ENCODE data around the gene TSPAN32.
"Not testable (repeated sequence)": the region's sequence is repeated elsewhere in the genome, so short reads cannot be mapped to it uniquely, and the experiment has no call there.

Gene TSPAN32

GRCh38 chr11:2272228-2272945 is 29.4 kb upstream of the TSPAN32 start:
- DNase-seq (ENCODE audit: low spot score in 2 of 2) = peak in 1 of 2 donors; percentile 46
- H3K4me1 Mint-ChIP-seq = peaks cover 17% of the 10 kb centered on the region
- no peak overlapping the region for H3K27ac Mint-ChIP-seq
- no peaks in the 10 kb centered on the region for H3K9me3 Mint-ChIP-seq
- no peak for ATAC-seq
- peak overlapping the region; percentile 18 for H3K4me3 Mint-ChIP-seq
- peaks cover 6% of the 10 kb centered on the region for H3K36me3 Mint-ChIP-seq

GRCh38 chr11:2272946-2273280 is 28.9 kb upstream of the TSPAN32 start:
- Mint-ChIP-seq H3K9me3 (no peaks in the 10 kb centered on the region), H3K36me3 (peaks cover 4% of the 10 kb centered on the region), H3K27ac (no peak overlapping the region), H3K4me3 (peak overlapping the region; percentile 18), H3K4me1 (peaks cover 14% of the 10 kb centered on the region)
- DNase-seq (ENCODE audit: low spot score in 2 of 2) (peak in 1 of 2 donors; percentile 37), ATAC-seq (no peak)

DNA sequence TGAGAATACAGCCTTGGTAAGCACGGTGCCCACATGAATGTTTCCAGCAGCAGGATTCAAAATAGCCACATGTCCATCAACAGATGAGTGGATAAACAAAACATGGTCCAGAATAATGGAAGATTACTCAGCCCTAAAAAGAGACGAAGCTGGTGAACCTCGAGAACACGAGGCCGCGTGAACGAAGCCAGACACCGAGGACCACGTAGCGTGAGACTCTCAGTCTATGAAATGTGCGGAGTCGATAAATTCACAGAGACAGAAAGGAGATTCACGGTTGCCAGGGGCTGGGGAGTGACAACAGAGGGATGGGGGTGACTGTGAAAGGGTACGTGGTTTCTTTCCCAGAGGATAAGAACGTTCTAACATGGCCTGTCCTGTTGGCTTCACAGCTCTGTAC is 28.5 kb upstream of the TSPAN32 start:
- ATAC-seq (no peak), DNase-seq (ENCODE audit: low spot score in 2 of 2) (no peak)
- peaks cover 10% of the 10 kb centered on the region for H3K4me1 Mint-ChIP-seq
- no peak overlapping the region for H3K4me3 Mint-ChIP-seq
- no peaks in the 10 kb centered on the region for H3K9me3 Mint-ChIP-seq
- no peaks in the 10 kb centered on the region for H3K36me3 Mint-ChIP-seq
- H3K27ac Mint-ChIP-seq = no peak overlapping the region

DNA sequence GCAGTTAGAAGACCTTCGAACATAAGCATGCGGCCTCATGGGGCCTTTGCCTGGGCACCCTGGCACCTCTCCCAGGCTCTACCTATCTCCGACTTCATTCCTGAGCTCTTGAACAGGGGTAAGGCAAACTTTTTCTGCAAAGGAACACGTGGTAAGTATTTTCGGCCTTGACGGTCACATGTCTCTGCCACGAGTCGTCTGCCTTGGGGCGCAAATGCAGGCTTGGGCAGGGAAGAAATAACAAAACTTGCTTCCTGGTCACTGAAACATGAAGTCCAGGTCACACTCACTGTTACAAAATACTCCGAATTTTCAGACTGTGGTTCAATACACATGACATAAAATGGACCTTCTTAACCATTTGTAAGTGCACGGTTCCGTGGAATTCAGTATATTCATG is 28.0 kb upstream of the TSPAN32 start:
- no peak overlapping the region for H3K27ac Mint-ChIP-seq

GRCh38 chr11:2275334-2276279 is 26.2 kb upstream of the TSPAN32 start:
- Mint-ChIP-seq H3K27ac (no peak overlapping the region), H3K4me3 (no peak overlapping the region), H3K9me3 (no peaks in the 10 kb centered on the region), H3K36me3 (no peaks in the 10 kb centered on the region), H3K4me1 (peaks cover 6% of the 10 kb centered on the region)
- DNase-seq (ENCODE audit: low spot score in 2 of 2) = peak in 1 of 2 donors; percentile 39
- no peak for ATAC-seq

More for the DNA sequence above, 28.0 kb upstream of the TSPAN32 start:
- H3K36me3 Mint-ChIP-seq = no peaks in the 10 kb centered on the region
- DNase-seq (ENCODE audit: low spot score in 2 of 2) (peak in 1 of 2 donors; percentile 20), ATAC-seq (no peak)
- peaks cover 6% of the 10 kb centered on the region for H3K4me1 Mint-ChIP-seq
- H3K4me3 Mint-ChIP-seq = no peak overlapping the region
- H3K9me3 Mint-ChIP-seq = no peaks in the 10 kb centered on the region

DNA sequence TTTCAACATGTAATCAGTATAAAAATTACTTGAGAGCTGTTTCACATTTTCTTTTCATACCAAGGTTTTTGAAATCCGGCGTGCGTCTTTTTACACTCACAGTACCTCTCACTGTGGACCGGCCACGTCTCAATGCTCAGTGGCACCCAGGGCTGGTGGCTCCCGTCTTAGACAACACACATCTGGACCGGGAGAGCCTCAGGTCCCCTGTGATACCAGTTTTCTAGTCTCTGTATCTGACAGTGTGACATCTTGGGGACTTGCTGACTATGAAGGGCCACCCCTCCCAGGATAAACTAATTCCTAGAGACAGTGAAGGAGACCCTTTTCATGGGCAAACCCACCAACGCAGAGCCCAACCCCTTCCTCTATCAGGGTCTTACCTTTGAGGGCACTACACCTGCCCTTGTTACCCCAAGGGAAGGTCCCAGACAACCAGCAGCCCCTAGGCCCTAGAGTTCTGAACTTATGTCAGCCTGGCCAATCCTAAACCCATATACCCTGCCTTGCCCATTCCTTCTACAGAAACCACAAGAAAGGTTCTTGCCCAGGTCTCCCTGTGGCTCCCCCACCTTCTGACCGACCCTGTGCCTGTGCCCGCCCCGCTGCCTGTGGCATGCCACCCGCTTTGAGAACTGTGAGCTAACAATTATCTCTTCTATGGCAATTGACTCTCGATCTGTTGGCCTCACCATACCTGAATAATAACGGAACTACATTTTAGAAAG is 25.4 kb upstream of the TSPAN32 start:
- Mint-ChIP-seq H3K27ac (no peak overlapping the region), H3K4me1 (peaks cover 4% of the 10 kb centered on the region), H3K36me3 (no peaks in the 10 kb centered on the region), H3K9me3 (no peaks in the 10 kb centered on the region), H3K4me3 (no peak overlapping the region)
- DNase-seq (ENCODE audit: low spot score in 2 of 2) = peak in 1 of 2 donors; percentile 43
- no peak for ATAC-seq

DNA sequence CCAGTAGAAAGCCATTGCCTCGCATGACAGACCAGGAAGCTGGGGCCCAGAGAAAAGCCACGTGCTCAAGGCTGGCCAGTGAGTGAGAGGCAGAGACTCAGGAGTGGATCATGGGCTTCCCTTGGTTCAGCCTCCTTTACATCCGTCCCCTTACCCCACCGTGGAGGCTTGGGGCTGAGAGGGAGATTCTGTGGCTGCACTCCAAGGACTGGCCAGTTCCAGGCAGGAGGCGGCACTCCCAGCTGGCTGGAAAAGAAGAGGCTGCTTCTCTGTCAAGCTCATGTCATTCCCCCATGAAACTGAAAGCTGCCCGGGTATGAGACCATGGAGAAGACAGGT is 24.8 kb upstream of the TSPAN32 start:
- ATAC-seq (no peak), DNase-seq (ENCODE audit: low spot score in 2 of 2) (peak in 1 of 2 donors; percentile 34)
- Mint-ChIP-seq H3K36me3 (no peaks in the 10 kb centered on the region), H3K4me3 (no peak overlapping the region), H3K4me1 (no peaks in the 10 kb centered on the region), H3K9me3 (no peaks in the 10 kb centered on the region), H3K27ac (no peak overlapping the region)

DNA sequence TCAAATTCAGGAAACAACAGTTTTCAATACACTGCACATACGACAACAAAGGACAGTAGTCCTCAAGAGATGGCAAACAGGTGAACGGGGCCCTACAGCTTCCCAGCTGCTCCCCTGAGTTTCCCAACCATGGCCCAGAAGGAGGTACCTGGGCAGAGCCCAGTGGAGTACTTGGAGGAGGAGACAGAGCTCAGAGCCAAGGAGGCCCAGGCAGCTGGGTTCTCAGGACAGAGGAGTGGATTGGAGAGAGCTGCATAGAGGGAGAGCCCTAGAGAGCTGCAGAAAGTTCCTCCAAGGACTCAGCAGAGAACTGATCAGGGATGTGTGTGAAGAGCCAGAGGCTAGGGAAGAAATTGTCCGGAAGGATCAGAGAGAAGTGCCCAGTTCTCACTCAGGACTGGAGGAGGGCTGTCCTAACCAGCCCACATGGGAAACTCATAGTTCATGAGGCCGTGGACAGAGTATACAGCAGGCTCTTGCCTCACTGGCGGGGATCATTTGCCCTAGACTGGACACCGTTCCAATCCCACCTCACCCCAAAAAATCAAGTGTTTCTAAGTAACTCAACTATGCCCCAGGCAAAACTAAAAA is 23.8 kb upstream of the TSPAN32 start:
- Mint-ChIP-seq H3K4me3 (no peak overlapping the region), H3K27ac (no peak overlapping the region), H3K4me1 (no peaks in the 10 kb centered on the region), H3K9me3 (peaks cover 4% of the 10 kb centered on the region), H3K36me3 (no peaks in the 10 kb centered on the region)
- ATAC-seq (no peak), DNase-seq (ENCODE audit: low spot score in 2 of 2) (peak in 1 of 2 donors; percentile 34)

GRCh38 chr11:2280208-2280607 is 21.6 kb upstream of the TSPAN32 start:
- Mint-ChIP-seq H3K4me1 (no peaks in the 10 kb centered on the region), H3K9me3 (peaks cover 4% of the 10 kb centered on the region), H3K27ac (no peak overlapping the region), H3K4me3 (no peak overlapping the region), H3K36me3 (no peaks in the 10 kb centered on the region)
- no peak for DNase-seq (ENCODE audit: low spot score in 2 of 2)
- ATAC-seq = no peak

DNA sequence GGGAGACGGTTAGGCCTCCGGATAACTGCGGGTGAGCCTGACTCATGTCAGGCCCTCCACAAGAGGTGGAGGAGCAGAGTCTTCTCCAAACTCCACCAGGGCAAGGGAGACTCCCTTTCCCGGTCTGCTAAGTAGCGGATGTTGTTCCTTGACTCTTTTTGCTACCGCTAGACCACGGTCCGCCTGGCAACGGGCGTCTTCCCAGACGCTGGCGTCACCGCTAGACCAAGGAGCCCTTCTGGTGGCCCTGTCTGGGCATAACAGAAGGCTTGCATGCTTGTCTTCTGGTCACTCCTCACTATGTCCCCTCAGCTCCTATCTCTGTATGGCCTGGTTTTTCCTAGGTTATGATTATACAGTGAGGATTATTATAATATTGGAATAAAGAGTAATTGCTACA is 15.5 kb upstream of the TSPAN32 start:
- H3K36me3 Mint-ChIP-seq, H3K4me3 Mint-ChIP-seq, H3K9me3 Mint-ChIP-seq, ATAC-seq, H3K27ac Mint-ChIP-seq: not testable (repeated sequence)
- DNase-seq (ENCODE audit: low spot score in 2 of 2) = peak in 1 of 2 donors; percentile 29
- H3K4me1 Mint-ChIP-seq = peaks cover 19% of the 10 kb centered on the region

DNA sequence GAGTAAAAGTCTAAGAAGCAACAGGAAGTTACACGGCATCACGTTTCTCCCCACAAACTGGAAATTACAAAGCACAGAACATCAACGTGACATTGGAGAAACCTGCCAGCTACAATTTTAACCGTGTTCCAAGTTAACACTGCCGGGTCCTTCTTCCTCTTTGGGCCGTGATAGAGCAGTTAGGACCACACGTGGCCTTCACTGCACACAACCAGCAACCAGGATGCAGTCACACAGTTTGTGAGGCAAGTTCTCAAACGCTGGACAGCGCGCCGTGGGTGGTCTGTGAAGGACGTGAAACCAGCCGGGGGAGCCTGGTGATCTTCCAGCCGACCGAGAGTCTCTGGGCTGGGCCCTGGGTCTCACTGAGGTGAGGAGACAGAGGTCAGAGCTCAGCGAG is 14.7 kb upstream of the TSPAN32 start:
- Mint-ChIP-seq H3K4me1 (peaks cover 19% of the 10 kb centered on the region), H3K27ac (peak overlapping the region; percentile 39), H3K9me3 (peaks cover 3% of the 10 kb centered on the region), H3K36me3 (peaks cover 4% of the 10 kb centered on the region), H3K4me3 (no peak overlapping the region)
- peak in 1 of 2 donors; percentile 43 for DNase-seq (ENCODE audit: low spot score in 2 of 2)
- no peak for ATAC-seq

DNA sequence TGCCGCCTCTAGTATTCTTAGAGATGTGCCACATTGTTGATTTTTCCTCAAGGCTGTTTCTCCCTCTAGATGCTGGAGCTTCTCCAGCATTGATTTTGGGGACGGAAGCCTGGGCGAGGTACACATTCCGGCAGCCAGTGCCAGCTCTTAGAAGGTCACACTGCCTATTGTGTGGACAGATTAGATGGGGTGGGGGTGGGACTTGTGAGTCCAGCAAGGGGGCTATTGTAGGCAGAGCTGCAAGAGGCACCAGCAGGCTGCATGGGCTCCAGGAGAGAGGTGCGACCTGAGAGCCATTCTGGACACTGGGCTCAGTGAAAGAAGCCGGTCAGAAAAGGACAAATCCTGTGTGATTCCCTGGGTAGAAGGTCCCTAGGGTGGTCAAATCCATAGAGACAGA is 12.5 kb upstream of the TSPAN32 start:
- H3K36me3 Mint-ChIP-seq = peaks cover 4% of the 10 kb centered on the region
- no peak overlapping the region for H3K4me3 Mint-ChIP-seq
- peaks cover 26% of the 10 kb centered on the region for H3K4me1 Mint-ChIP-seq
- H3K9me3 Mint-ChIP-seq = no peaks in the 10 kb centered on the region
- ATAC-seq = no peak
- DNase-seq (ENCODE audit: low spot score in 2 of 2) = peak in 1 of 2 donors; percentile 13
- no peak overlapping the region for H3K27ac Mint-ChIP-seq

GRCh38 chr11:2289859-2290258 is 12.0 kb upstream of the TSPAN32 start:
- ATAC-seq (no peak), DNase-seq (ENCODE audit: low spot score in 2 of 2) (no peak)
- Mint-ChIP-seq H3K4me3 (no peak overlapping the region), H3K4me1 (peaks cover 31% of the 10 kb centered on the region), H3K27ac (peak overlapping the region; percentile 83), H3K9me3 (no peaks in the 10 kb centered on the region), H3K36me3 (peaks cover 4% of the 10 kb centered on the region)

- H3K27ac Mint-ChIP-seq = peak overlapping the region; percentile 83
Observed at GRCh38 chr11:2290351-2290841, 11.4 kb upstream of the TSPAN32 start.

DNA sequence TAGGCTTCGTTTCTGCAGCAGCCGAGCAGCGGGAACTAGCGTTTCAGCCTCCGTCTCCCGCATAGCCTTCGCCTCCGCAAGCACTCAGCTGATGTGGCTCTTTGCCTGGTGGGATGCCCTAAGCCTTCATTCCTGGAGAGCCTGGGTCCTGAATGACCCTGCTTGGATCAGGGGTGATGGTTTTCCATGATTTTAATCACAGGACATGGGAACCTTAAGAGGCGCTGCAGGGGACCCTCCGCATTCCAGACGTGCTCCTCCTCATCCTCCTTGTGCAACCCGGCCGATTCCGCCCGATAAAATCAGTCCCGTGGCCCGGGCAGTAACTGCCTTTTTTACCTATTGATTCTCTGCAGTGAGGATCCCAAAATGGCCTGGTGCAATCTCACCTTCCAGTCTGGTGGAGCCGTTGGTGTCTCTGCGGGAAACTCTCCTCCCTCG is 8.3 kb upstream of the TSPAN32 start:
- ATAC-seq (no peak), DNase-seq (ENCODE audit: low spot score in 2 of 2) (peak in 1 of 2 donors; percentile 43)
- H3K27ac Mint-ChIP-seq = no peak overlapping the region
- H3K9me3 Mint-ChIP-seq = no peaks in the 10 kb centered on the region
- H3K4me3 Mint-ChIP-seq = no peak overlapping the region
- peaks cover 4% of the 10 kb centered on the region for H3K36me3 Mint-ChIP-seq
- peaks cover 38% of the 10 kb centered on the region for H3K4me1 Mint-ChIP-seq

More at GRCh38 chr11:2290351-2290841, 11.4 kb upstream of the TSPAN32 start:
- peaks cover 33% of the 10 kb centered on the region for H3K4me1 Mint-ChIP-seq
- peak in 1 of 2 donors; percentile 23 for DNase-seq (ENCODE audit: low spot score in 2 of 2)
- H3K36me3 Mint-ChIP-seq = peaks cover 4% of the 10 kb centered on the region
- ATAC-seq = no peak
- H3K9me3 Mint-ChIP-seq = no peaks in the 10 kb centered on the region
- no peak overlapping the region for H3K4me3 Mint-ChIP-seq

Measured in stimulated activated effector memory CD8-positive, alpha-beta T cell treated with anti-CD3 and anti-CD28 coated beads, Interleukin-12 subunit alpha, Interleukin-12 subunit beta, amount 100 ng/mL, for 72 hours (primary cell).